Osteoblast (primary cell): ENCODE measurements around the gene PIWIL4. TPM values are rescaled to one million over a fixed set of nuclear protein-coding genes. Genes with fewer than 3 reads are reported as not detected.

Experiments used
- DNase-seq: peaks from one replicate; pipeline ENCODE4 v3.0.0; 2011; ENCODE audit warnings: low spot score, mixed read lengths; ENCODE audit not compliant: insufficient read length; ENCODE audit errors: missing footprints
- H2AFZ ChIP-seq: 2 replicates; pipeline ENCODE4 v1.6.0; 2011; ENCODE audit warnings: mild to moderate bottlenecking, low read length
- H3K27ac ChIP-seq: 2 replicates; pipeline ENCODE4 v1.5.1; 2011; ENCODE audit warnings: mild to moderate bottlenecking, low read depth, low read length, moderate library complexity
- H3K27me3 ChIP-seq: 2 replicates; pipeline ENCODE4 v1.6.0; 2012; ENCODE audit warnings: mild to moderate bottlenecking, control low read depth, inconsistent platforms, low read length, moderate library complexity; ENCODE audit not compliant: insufficient read depth
- H3K36me3 ChIP-seq: 2 replicates; pipeline ENCODE4 v1.5.1; 2011; ENCODE audit warnings: mild to moderate bottlenecking, low read length, control low read depth, moderate library complexity; ENCODE audit not compliant: insufficient read depth
- H3K4me1 ChIP-seq: 2 replicates; pipeline ENCODE4 v1.5.1; 2011; ENCODE audit warnings: mild to moderate bottlenecking, low read length, control low read depth, moderate library complexity; ENCODE audit not compliant: insufficient read depth
- H3K4me2 ChIP-seq: 2 replicates; pipeline ENCODE4 v1.6.0; 2011; ENCODE audit warnings: mild to moderate bottlenecking, low read length; ENCODE audit not compliant: insufficient read depth
- H3K4me3 ChIP-seq: fragments of 200-600 bp; sonication (generic); 3 replicates; pipeline ENCODE4 v1.5.1; 2012; ENCODE audit warnings: mild to moderate bottlenecking, low read length, inconsistent platforms; ENCODE audit not compliant: insufficient read depth
- H3K79me2 ChIP-seq: 2 replicates; pipeline ENCODE4 v1.6.0; 2012; ENCODE audit warnings: mild to moderate bottlenecking, low read length, control low read depth, inconsistent platforms; ENCODE audit not compliant: insufficient read depth
- H3K9me3 ChIP-seq: 2 replicates; pipeline ENCODE4 v1.5.1; 2011; ENCODE audit warnings: low read depth, low read length, control low read depth
- H4K20me1 ChIP-seq: 2 replicates; pipeline ENCODE4 v1.6.0; 2012; ENCODE audit warnings: mild to moderate bottlenecking, low read length, control low read depth; ENCODE audit not compliant: insufficient read depth
- total RNA-seq: library from RNA; depleted of rRNA; stranded (reverse); fragments of >200 nt; gene quantifications from 2 replicates; pipeline ENCODE4 v1.2.3, GENCODE V29; 2012
- TF ChIP-seq, protein P1 (sequence below): IDR thresholded peaks from 2 replicates; pipeline ENCODE4 v1.5.1; 2011; ENCODE audit warnings: mild to moderate bottlenecking, low read depth, low read length, moderate library complexity; ENCODE audit errors: extremely low read depth

PIWIL4 gene
- total RNA-seq = 1.8 and 2.1 TPM in 2 replicates

DNA sequence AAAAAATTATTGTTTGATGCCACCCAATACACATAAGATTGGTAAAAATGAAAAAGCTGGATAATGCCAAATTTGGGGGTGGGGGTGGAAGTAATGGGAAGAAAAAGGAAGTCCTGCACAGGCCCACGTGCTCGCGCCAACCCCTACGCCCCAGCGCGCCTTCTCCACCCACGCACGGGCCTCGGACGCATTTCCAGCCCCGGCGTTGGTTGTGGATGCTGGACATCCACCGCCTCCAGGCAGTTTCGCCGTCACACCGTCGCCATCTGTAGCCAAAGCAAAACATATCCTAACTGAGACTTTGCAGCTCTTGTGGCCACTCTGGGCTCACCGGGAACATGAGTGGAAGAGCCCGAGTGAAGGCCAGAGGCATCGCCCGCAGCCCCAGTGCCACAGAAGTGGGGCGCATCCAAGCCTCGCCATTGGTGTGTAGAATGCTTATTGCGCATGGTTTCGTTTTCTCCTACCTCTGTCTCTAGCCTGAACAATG lies at the start of gene PIWIL4:
Gene PIWIL4, plus strand, starts transcription at position 188 of the 490 bp plus-strand sequence. Its CDS starts 151 bp downstream, at position 339.
- H3K27me3 ChIP-seq = no peaks in the 10 kb centered on the region
- TF ChIP-seq, protein P1, sequence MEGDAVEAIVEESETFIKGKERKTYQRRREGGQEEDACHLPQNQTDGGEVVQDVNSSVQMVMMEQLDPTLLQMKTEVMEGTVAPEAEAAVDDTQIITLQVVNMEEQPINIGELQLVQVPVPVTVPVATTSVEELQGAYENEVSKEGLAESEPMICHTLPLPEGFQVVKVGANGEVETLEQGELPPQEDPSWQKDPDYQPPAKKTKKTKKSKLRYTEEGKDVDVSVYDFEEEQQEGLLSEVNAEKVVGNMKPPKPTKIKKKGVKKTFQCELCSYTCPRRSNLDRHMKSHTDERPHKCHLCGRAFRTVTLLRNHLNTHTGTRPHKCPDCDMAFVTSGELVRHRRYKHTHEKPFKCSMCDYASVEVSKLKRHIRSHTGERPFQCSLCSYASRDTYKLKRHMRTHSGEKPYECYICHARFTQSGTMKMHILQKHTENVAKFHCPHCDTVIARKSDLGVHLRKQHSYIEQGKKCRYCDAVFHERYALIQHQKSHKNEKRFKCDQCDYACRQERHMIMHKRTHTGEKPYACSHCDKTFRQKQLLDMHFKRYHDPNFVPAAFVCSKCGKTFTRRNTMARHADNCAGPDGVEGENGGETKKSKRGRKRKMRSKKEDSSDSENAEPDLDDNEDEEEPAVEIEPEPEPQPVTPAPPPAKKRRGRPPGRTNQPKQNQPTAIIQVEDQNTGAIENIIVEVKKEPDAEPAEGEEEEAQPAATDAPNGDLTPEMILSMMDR = no peak
- H2AFZ ChIP-seq = no peak within 1 kb of the TSS
- H3K9me3 ChIP-seq = no peaks in the 10 kb centered on the region
- peaks cover 2% of the 10 kb centered on the region for H4K20me1 ChIP-seq
- H3K27ac ChIP-seq = no peak within 1 kb of the TSS
- no peak within 1 kb of the TSS for H3K4me3 ChIP-seq
- H3K4me2 ChIP-seq = no peak within 1 kb of the TSS
- H3K4me1 ChIP-seq = peaks cover 12% of the 10 kb centered on the region
- no peaks in the 10 kb centered on the region for H3K36me3 ChIP-seq
- no peak for DNase-seq
- H3K79me2 ChIP-seq = no peaks in the 10 kb centered on the region

DNA sequence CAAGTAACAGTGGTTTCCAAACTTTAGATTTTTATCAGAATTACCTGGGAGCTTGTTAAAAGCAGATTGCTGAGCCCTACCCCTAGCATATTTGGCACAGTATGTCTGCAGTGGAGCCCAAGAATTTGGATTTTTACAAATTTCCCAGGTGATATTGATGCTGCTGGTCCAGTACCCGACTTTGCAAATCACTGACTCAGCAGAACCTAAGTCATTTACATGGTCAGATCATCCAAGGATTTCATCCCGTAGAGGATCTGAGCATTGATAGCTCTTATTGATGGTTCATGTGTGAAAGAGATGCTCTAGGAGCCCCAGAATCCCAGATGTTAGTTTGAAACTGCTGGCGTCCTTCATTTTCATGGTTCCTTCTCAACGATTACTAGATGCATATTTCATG lies 48.9 kb upstream of the PIWIL4 start:
- DNase-seq = no peak

DNA sequence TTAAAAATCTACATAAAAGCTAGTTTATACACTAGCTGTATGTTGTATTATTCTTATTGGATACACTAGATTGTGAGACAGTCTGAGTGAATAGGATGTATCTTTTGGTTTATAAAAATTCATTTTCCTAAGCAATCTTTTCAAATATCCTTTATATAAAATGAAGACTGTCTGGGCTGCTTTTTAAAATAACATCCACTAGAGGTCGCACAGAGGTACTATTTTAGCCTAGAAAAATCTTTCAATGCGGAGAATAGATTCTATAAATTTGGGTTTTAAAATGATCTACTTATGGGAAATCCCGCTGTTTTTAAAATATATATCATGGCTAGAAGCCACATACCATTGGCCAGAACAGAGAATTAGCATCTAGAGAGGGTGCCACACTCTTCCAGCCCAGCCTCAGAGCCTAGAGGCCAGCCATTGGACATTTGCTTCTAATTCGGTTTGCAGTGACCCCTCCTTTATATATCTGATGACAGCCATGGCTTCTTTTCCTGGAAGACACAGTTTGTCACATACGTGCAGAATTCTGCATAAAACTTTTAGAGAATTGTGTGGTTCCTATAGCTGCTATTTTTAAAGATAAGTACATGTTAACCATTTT lies 47.6 kb upstream of the PIWIL4 start:
- H3K36me3 ChIP-seq = no peaks in the 10 kb centered on the region
- H3K4me1 ChIP-seq = no peaks in the 10 kb centered on the region
- TF ChIP-seq, protein P1 = peak; percentile 78
- H3K9me3 ChIP-seq = no peaks in the 10 kb centered on the region
- no peaks in the 10 kb centered on the region for H4K20me1 ChIP-seq
- H3K4me3 ChIP-seq = no peak overlapping the region
- peak; percentile 58 for DNase-seq
- peaks cover 6% of the 10 kb centered on the region for H3K27me3 ChIP-seq
- H3K79me2 ChIP-seq = no peaks in the 10 kb centered on the region
- H3K27ac ChIP-seq = no peak overlapping the region
- H3K4me2 ChIP-seq = peak overlapping the region; percentile 35
- peak overlapping the region; percentile 77 for H2AFZ ChIP-seq

More for the DNA sequence above, 48.9 kb upstream of the PIWIL4 start:
- Histone ChIP-seq H2AFZ (no peak overlapping the region), H4K20me1 (no peaks in the 10 kb centered on the region), H3K4me2 (no peak overlapping the region), H3K36me3 (no peaks in the 10 kb centered on the region), H3K27me3 (peaks cover 6% of the 10 kb centered on the region), H3K4me1 (no peaks in the 10 kb centered on the region), H3K4me3 (no peak overlapping the region), H3K9me3 (no peaks in the 10 kb centered on the region), H3K79me2 (no peaks in the 10 kb centered on the region), H3K27ac (no peak overlapping the region)
- TF ChIP-seq, protein P1 = no peak

DNA sequence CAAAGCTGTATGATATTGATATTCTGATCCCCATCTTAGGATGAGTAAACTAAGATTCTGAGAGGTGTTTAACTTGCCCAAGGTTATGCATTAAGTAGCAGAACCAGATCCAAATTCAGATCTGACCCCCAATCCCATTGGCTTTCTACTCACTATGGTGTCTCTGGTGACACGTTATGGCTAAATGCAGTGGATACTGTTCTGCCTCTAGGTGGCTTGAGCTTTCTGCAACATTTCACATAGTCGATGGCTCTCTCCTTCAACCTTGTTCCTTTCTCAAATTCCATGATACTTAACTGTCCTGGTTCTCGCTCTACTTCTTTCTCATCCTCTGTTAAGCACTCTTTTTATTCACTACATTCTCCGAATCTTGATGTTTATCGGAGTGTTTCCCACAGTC lies 45.5 kb upstream of the PIWIL4 start:
- Histone ChIP-seq H3K27me3 (no peaks in the 10 kb centered on the region), H3K27ac (no peak overlapping the region), H2AFZ (no peak overlapping the region), H4K20me1 (no peaks in the 10 kb centered on the region), H3K4me1 (peaks cover 11% of the 10 kb centered on the region), H3K9me3 (no peaks in the 10 kb centered on the region), H3K4me3 (no peak overlapping the region), H3K4me2 (no peak overlapping the region), H3K36me3 (no peaks in the 10 kb centered on the region), H3K79me2 (no peaks in the 10 kb centered on the region)
- no peak for DNase-seq
- TF ChIP-seq, protein P1 = peak; percentile 61
